ENCODE measurements around the gene BRF1. TPM values are rescaled to one million over a fixed set of nuclear protein-coding genes. Genes with fewer than 3 reads are reported as not detected.

BRF1 gene
- total and polyA plus RNA-seq, 2 of the 8 experiments (the other 6 are each of a cell fraction or from before 2014, with no cell fraction given): 7.7 to 18.3 TPM

GRCh38 chr14:105286759-105287144 lies 14.0 kb downstream of the BRF1 start:
- Histone ChIP-seq H2BK12ac (ENCODE audit: low read depth, low read length) (no peak overlapping the region), H3K23me2 (ENCODE audit: low read depth, low read length) (no peaks in the 10 kb centered on the region), H3K79me1 (ENCODE audit: low read depth, low read length) (peaks cover 11% of the 10 kb centered on the region), H2AFZ (ENCODE audit: low read length) (no peak overlapping the region), H4K20me1 (replicated peaks in 1 of 2; ENCODE audit: control insufficient read depth in 1 of 2, insufficient read depth in 2 of 2, low read length in 2 of 2) (peaks cover 5 to 12% of the 10 kb centered on the region in 2 experiments), H3K4me3 (ENCODE audit: extremely low read depth in 1 of 4, insufficient read depth in 2 of 4, low read depth in 3 of 4, low read length in 4 of 4) (no peak overlapping the region), H3K18ac (ENCODE audit: extremely low read depth, low read length) (no peak overlapping the region), H3K56ac (replicated peaks; ENCODE audit: insufficient read length, low read depth, low read length) (no peak overlapping the region), H3K36me3 (ENCODE audit: control insufficient read depth in 2 of 4, insufficient read depth in 4 of 4, low read length in 3 of 4) (no peaks in the 10 kb centered on the region), H3K27ac (ENCODE audit: low read depth, low read length) (no peak overlapping the region), H3K27me3 (replicated peaks in 1 of 4; ENCODE audit: control insufficient read depth in 3 of 4, extremely low read depth in 1 of 4, insufficient read depth in 3 of 4, low read length in 3 of 4) (no peaks in the 10 kb centered on the region), H4K91ac (replicated peaks; ENCODE audit: insufficient read length, low read length) (no peak overlapping the region), H3K9ac (replicated peaks in 1 of 4; ENCODE audit: extremely low read depth in 1 of 4, low read depth in 3 of 4, low read length in 3 of 4) (no peak overlapping the region), H3K14ac (ENCODE audit: insufficient read length) (no peak overlapping the region), H3K23ac (ENCODE audit: insufficient read length) (no peak overlapping the region), H3K4me1 (replicated peaks in 1 of 4; ENCODE audit: control insufficient read depth in 3 of 4, insufficient read depth in 4 of 4, low read length in 3 of 4) (peaks cover 0 to 6% (median 3%) of the 10 kb centered on the region in 4 experiments; a peak in 4 of 7 replicates), H2BK5ac (ENCODE audit: low read depth, low read length) (no peak overlapping the region), H3K9me3 (ENCODE audit: insufficient read depth in 2 of 2, low read depth in 1 of 2, low read length in 1 of 2) (no peaks in the 10 kb centered on the region), H2AK5ac (ENCODE audit: low read depth, low read length) (no peak overlapping the region), H4K5ac (ENCODE audit: insufficient read length, low read depth, low read length) (no peak overlapping the region), H3K4me2 (ENCODE audit: insufficient read depth in 1 of 2, low read depth in 2 of 2, low read length in 2 of 2) (no peak overlapping the region), H4K8ac (ENCODE audit: extremely low read depth, insufficient read depth, low read length) (no peak overlapping the region), H3K79me2 (ENCODE audit: control insufficient read depth in 1 of 2, insufficient read depth in 2 of 2, low read length in 2 of 2) (peaks cover 0 to 5% of the 10 kb centered on the region in 2 experiments; a peak in 1 of 4 replicates), H2BK20ac (ENCODE audit: low read length) (no peak overlapping the region), H2BK15ac (ENCODE audit: low read length) (no peak overlapping the region), H2BK120ac (replicated peaks; ENCODE audit: low read depth, low read length) (no peak overlapping the region), H3K4ac (replicated peaks; ENCODE audit: insufficient read length, low read depth, low read length) (no peak overlapping the region)
- 89% methylated on average over 9 of the region's 9 CpGs; no CpG with 5 or more reads in 1 of the 2 experiments for WGBS, 2 experiments (ENCODE audit: extremely low coverage in 1 of 2, insufficient coverage in 1 of 2, insufficient read length in 1 of 2, insufficient replicate concordance in 2 of 2, low coverage in 1 of 2, low lambda C conversion rate in 2 of 2, missing lambda C conversion rate in 1 of 2)
- POLR2A ChIA-PET (ENCODE audit: partially characterized antibody): no interaction called here
- CTCF ChIA-PET (ENCODE audit: partially characterized antibody): interaction anchor here (1.0 to 1.4 kb wide), 3 partner anchors 46 to 91 kb away, joined by 3 read pairs; no protein-coding TSS in a partner anchor
- DNase-seq (ENCODE audit: low read depth in 1 of 2, low spot score in 2 of 2) (no peak), FAIRE-seq (no peak)
- no peak for TF ChIP-seq SUZ12 (IDR thresholded peaks at IDR 0.05; ENCODE audit: low read length)
- no peak for TF ChIP-seq BACH1 (IDR thresholded peaks at IDR 0.05; ENCODE audit: low read length)
- TF ChIP-seq TBP (IDR thresholded peaks at IDR 0.05; ENCODE audit: low read depth, low read length): no peak
- TF ChIP-seq TAF1 (IDR thresholded peaks at IDR 0.05; ENCODE audit: low read depth, low read length): no peak
- TF ChIP-seq ATF3 (IDR thresholded peaks at IDR 0.05; ENCODE audit: insufficient read depth, low read depth, low read length): no peak
- TF ChIP-seq GTF2F1 (IDR thresholded peaks at IDR 0.05; ENCODE audit: borderline replicate concordance, low read depth, low read length): no peak
- TF ChIP-seq BCL11A (IDR thresholded peaks at IDR 0.05; ENCODE audit: low read depth in 2 of 2, low read length in 2 of 2): no peak
- TF ChIP-seq GABPA (IDR thresholded peaks at IDR 0.05; ENCODE audit: borderline replicate concordance, insufficient read depth, low read length): no peak
- no peak for TF ChIP-seq PHF8 (conservative IDR thresholded peaks at IDR 0.05; ENCODE audit: low read depth, low read length)
- TF ChIP-seq SP1 (IDR thresholded peaks at IDR 0.05; ENCODE audit: low read depth, low read length): no peak
